Stimulated activated effector memory CD8-positive, alpha-beta T cell treated with anti-CD3 and anti-CD28 coated beads, Interleukin-12 subunit alpha, Interleukin-12 subunit beta, amount 100 ng/mL, for 72 hours (primary cell): ENCODE results near the gene CHKB.
"Not testable (repeated sequence)": the region's sequence is repeated elsewhere in the genome, so short reads cannot be mapped to it uniquely, and the experiment has no call there.

Experiments used
- ATAC-seq: fragments of 150-1000 bp; cut with Tn5 transposase; 2 replicates; pipeline ENCODE4 v1.10.0; 2021
- DNase-seq, 2 donors: peaks; one replicate each; pipeline ENCODE4 v3.0.0; 2021 to 2022; ENCODE audit warnings: low spot score in 2 of 2
- H3K27ac Mint-ChIP-seq: one replicate; pipeline ENCODE4 v1.8.0; 2022; ENCODE audit warnings: mild to moderate bottlenecking, mixed read lengths
- H3K36me3 Mint-ChIP-seq: one replicate; pipeline ENCODE4 v1.8.0; 2022; ENCODE audit warnings: mild to moderate bottlenecking, mixed read lengths
- H3K4me1 Mint-ChIP-seq: one replicate; pipeline ENCODE4 v1.8.0; 2022; ENCODE audit warnings: mixed read lengths
- H3K4me3 Mint-ChIP-seq: one replicate; pipeline ENCODE4 v1.8.0; 2022; ENCODE audit warnings: mild to moderate bottlenecking, mixed read lengths
- H3K9me3 Mint-ChIP-seq: one replicate; pipeline ENCODE4 v1.8.0; 2022; ENCODE audit warnings: mixed read lengths

The CHKB gene

DNA sequence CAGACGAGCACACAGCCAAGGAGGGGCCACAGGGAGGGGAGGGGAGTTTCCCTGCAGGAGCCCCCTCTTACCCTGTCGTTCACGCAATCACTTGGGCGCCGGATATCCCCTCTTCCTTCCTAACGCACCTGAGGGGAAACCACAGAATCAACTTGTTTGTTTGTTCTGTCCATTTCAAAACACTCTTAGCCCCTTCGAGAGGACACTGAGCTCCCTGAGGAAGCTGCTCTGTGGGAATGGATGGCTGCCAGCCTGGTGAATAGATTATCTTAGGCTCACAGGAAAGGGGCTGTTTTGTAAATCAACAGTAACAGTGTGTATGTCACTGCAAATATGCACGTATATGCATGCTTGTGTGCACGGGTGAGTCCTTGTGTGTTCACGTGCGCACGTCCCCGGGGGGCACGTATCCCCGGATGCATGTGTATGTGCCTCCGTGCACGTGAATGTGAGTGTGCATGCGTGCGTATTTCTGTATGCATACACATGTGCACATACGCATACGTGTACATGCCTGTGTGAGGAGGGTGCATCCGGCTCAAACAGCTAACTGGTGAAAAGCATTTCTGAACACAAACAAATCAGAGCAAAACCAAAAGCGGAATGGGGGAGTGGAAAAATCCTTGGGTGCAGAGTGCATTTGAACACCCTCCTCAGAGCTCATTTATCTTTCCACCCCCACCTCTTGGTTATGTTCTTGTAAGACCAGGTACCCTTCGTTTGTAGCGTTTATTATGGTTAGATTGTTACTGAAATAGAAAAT lies 38.1 kb upstream of the CHKB start:
- peak; percentile 45 to 83 for DNase-seq
- peak; percentile 72 for ATAC-seq
- peaks cover 35% of the 10 kb centered on the region for H3K4me1 Mint-ChIP-seq

DNA sequence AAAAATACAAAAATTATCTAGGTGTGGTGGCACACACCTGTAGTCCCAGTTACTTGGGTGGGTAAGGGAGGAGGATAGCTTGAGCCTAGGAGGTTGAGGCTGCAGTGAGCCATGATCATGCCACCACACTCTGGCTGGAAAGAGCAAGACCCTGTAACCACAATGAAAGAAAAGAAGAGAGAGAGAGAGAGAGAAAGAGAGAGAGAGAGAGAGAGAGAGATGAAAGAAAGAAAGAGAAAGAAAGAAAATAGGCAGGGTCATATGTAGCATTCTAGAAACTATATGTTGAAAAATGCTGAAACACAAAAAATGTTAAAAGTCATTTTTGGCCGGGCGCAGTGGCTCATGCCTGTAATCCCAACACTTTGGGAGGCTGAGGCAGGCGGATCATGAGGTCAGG lies 31.6 kb upstream of the CHKB start:
- not testable (repeated sequence) for H3K36me3 Mint-ChIP-seq, DNase-seq, H3K27ac Mint-ChIP-seq, H3K9me3 Mint-ChIP-seq, ATAC-seq, H3K4me3 Mint-ChIP-seq
- H3K4me1 Mint-ChIP-seq, result peaks cover 15% of the 10 kb centered on the region

More for the DNA sequence above, 38.1 kb upstream of the CHKB start:
- H3K36me3 Mint-ChIP-seq, result peaks cover 16% of the 10 kb centered on the region
- peak overlapping the region; percentile 93 for H3K27ac Mint-ChIP-seq
- no peaks in the 10 kb centered on the region for H3K9me3 Mint-ChIP-seq
- peak overlapping the region; percentile 81 for H3K4me3 Mint-ChIP-seq

DNA sequence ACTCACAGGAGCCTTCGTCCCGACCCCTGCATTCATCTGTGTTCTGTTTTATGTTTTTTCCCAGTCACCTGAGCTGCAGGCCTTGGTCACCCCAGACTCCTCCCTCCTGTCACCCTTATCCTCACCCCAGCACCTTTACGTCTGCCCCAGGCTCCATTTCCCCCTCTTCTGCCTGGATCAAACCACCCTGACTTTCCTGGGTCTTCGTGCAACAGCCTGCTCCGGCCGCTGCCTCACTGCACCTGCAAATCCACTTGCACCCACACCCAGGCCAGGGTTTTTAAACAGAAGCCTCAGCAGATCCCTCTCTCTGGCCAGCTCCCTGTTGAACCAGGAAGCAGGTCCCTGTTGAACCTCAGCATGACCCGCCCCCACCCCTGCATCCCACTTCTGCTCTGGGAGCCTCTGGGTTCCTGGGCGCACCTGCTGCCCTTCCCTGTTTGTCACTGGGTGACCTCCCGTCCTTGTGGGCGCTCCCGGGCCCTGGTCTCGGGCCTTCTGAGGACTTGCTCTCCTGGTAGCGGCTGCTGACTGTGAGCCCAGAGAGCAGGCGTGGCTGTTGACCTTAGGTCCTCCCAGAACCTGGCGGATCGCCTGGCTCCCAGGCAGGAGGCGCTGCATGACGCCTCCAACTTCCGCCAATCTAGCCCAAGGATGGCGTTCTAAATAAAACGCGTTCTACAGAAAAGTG lies 30.8 kb upstream of the CHKB start:
- ATAC-seq, result no peak
- Mint-ChIP-seq H3K27ac (peak overlapping the region; percentile 50), H3K9me3 (no peaks in the 10 kb centered on the region), H3K4me3 (no peak overlapping the region), H3K4me1 (peaks cover 15% of the 10 kb centered on the region), H3K36me3 (no peaks in the 10 kb centered on the region)
- no peak for DNase-seq

DNA sequence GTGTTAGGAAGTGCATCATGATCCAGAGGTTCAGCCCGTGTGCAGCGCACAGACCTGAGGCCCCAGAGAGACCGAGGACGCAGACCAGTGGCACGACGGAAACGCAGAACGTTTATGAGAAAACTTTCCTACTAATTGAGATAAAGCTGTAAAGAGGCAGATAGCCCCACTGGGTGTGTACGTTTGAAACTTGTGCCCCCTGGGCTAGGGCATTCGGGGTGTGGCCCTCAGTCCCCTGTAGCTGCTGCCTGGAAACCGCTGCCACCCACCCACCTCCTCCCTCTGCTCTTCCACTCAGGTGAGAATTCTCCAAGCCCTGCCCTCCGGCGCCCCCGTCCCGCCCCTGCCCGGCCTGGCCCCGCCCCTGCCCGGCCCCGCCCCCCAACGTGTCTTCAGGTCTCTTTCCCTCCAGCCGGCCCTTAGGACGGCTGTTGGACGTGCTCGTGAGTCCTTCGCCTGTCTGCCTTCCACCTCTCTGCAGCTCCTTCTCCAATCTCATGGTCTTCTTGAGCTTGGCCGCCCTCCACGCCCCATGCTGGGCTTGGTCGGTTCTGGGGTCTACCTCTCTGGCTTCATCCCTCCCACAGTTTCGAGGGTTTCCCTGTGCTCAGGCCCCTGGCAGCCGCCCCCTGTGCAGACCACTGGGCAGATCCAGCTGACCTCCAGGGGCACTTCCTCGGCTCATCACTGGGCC lies 30.0 kb upstream of the CHKB start:
- Mint-ChIP-seq H3K9me3 (no peaks in the 10 kb centered on the region), H3K4me3 (no peak overlapping the region), H3K27ac (no peak overlapping the region)

DNA sequence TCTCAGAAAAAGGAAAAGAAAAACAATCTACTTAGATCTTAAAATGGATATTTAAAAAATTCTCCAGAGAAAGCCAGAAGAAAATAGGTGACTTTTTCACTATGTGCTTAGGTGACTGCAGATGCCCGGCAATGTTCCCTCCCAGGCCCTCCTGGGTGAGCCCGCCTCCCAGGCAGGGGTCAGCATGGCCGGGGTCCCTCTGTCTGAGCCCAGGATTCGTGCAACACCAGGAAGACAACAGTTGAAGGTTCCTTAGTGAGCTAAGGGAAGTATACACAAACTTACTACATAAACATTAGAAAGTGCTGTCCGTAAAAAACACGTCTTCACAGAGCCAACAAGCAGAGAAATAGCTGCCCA lies 29.5 kb upstream of the CHKB start:
- DNase-seq, result no peak
- no peak overlapping the region for H3K27ac Mint-ChIP-seq
- no peaks in the 10 kb centered on the region for H3K36me3 Mint-ChIP-seq
- no peak overlapping the region for H3K4me3 Mint-ChIP-seq
- H3K4me1 Mint-ChIP-seq, result peaks cover 21% of the 10 kb centered on the region
- ATAC-seq, result no peak
- no peaks in the 10 kb centered on the region for H3K9me3 Mint-ChIP-seq

More for the DNA sequence above, 30.0 kb upstream of the CHKB start:
- DNase-seq (no peak), ATAC-seq (peak; percentile 45)
- no peaks in the 10 kb centered on the region for H3K36me3 Mint-ChIP-seq
- H3K4me1 Mint-ChIP-seq, result peaks cover 16% of the 10 kb centered on the region

DNA sequence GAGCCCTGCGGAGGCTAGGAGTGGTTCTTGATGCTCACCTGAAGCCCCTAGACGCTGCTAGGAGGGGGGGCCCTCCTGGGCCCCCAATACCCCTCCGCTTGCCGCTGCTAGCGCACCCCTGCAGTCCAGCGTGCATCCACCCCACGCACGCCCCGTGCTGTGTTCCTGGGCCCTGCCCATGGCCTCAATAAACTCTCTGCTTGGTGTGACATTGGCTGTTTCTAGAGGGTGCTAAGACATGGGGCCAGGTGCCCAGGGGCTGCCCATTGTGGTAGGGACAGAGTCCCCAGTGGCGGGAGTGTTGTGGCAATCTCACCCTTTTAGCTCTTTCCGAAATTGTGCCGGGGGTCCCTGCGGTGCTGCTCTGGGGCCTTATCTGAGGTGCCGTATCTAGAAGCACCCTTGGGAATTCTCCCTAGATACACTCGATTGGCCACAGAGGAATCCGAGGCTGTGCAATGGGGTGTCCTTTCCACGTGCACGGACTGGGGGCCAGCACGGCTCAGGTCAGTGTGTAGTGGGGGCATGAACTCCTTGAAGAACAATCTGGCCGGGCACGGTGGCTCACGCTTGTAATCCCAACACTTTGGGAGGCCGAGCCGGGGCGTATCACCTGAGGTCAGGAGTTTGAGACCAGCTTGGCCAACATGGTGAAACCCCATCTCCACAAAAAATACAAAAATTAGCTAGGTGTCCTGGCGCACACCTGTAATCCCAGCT lies 28.9 kb upstream of the CHKB start:
- H3K27ac Mint-ChIP-seq, result no peak overlapping the region
- ATAC-seq, result no peak
- no peak for DNase-seq
- peaks cover 21% of the 10 kb centered on the region for H3K4me1 Mint-ChIP-seq
- no peaks in the 10 kb centered on the region for H3K9me3 Mint-ChIP-seq
- no peaks in the 10 kb centered on the region for H3K36me3 Mint-ChIP-seq
- H3K4me3 Mint-ChIP-seq, result no peak overlapping the region

DNA sequence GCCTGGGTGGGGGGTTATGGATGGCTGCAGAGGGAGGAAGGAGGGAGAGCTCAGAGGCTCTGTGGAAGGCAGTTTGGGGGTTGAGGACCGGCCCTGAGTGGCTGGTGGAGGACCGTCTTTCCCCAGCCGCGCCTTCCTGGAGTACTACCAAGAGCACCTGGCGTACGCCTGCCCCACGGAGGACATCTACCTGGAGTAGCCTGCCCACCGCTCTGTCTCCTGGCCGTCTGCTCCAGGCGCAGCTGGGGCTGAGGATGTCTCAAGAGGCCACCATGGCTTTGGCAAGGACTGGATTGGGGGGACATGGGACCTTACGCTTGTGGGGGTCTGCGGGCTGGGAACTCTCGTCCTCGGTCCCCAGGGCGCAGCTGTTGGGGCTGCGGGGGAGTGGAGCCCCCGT lies 27.9 kb upstream of the CHKB start:
- no peaks in the 10 kb centered on the region for H3K36me3 Mint-ChIP-seq
- H3K9me3 Mint-ChIP-seq, result no peaks in the 10 kb centered on the region
- no peak overlapping the region for H3K4me3 Mint-ChIP-seq
- DNase-seq (no peak), ATAC-seq (no peak)
- H3K27ac Mint-ChIP-seq, result no peak overlapping the region
- peaks cover 21% of the 10 kb centered on the region for H3K4me1 Mint-ChIP-seq

DNA sequence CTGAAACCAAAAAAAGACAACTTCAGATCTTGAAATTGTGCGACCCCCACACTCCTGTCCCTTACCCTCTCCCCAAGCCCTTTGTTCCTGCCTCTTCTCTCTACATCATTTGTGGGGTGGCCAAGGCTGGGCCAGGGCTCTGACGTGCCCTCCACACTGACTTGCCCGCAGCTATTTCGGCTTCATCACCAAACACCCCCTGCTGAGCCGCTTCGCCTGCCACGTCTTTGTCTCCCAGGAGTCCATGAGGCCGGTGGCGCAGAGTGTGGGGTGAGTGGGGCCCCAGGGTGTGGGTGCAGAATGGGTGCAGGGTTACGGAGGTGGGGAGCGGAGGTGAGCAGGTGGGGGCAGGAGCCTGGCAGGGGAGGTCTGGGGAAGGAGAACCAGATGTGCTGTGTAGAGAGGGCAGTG lies 27.4 kb upstream of the CHKB start:
- H3K4me3 Mint-ChIP-seq, result no peak overlapping the region
- H3K36me3 Mint-ChIP-seq, result no peaks in the 10 kb centered on the region
- H3K27ac Mint-ChIP-seq, result no peak overlapping the region
- no peak for DNase-seq
- no peak for ATAC-seq
- H3K9me3 Mint-ChIP-seq, result no peaks in the 10 kb centered on the region
- peaks cover 21% of the 10 kb centered on the region for H3K4me1 Mint-ChIP-seq

DNA sequence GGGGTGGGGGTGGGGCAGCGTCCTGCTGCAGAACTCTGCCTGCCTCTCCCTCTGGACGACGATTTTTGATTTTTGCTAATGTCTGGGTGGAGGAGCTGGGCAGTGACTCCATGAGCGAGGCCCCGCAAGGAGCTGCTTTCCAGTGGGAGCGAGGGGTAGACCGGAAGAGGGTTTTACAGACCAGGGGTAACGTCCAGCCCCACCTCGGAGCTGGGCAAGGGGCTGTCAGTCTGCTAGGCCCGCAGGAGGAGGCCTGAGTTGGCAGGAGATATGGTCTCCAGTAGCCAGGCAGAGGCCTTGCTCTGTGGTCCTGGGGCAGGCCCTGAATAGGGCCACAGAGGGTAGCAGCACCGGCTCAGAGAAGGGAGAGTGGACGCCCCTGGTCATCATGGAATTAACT lies 26.9 kb upstream of the CHKB start:
- no peaks in the 10 kb centered on the region for H3K36me3 Mint-ChIP-seq
- H3K27ac Mint-ChIP-seq, result no peak overlapping the region
- ATAC-seq, result no peak
- H3K4me1 Mint-ChIP-seq, result peaks cover 21% of the 10 kb centered on the region
- no peaks in the 10 kb centered on the region for H3K9me3 Mint-ChIP-seq
- no peak for DNase-seq
- H3K4me3 Mint-ChIP-seq, result no peak overlapping the region

DNA sequence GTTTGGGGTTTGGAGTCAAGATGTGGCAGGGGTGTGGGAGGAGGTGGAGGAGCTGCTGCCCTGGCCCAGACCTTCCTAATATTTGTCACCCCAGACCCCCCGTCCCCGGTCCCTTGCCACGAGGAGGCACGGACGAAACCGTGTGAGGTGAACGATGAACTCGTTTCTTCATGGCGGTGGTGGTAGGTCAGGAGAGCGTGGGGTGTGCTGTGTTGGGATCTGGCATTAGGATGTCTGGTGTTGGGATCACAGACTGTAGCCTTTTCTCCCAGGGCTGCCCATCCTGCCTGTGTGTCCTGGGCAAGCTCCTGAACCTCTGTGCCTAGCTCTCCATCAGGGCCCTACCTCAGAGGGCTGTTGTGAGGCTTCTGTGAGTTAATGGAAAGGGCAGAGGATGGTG lies 26.3 kb upstream of the CHKB start:
- DNase-seq (no peak), ATAC-seq (no peak)
- Mint-ChIP-seq H3K27ac (no peak overlapping the region), H3K9me3 (no peaks in the 10 kb centered on the region), H3K4me1 (peaks cover 21% of the 10 kb centered on the region), H3K36me3 (no peaks in the 10 kb centered on the region), H3K4me3 (no peak overlapping the region)

DNA sequence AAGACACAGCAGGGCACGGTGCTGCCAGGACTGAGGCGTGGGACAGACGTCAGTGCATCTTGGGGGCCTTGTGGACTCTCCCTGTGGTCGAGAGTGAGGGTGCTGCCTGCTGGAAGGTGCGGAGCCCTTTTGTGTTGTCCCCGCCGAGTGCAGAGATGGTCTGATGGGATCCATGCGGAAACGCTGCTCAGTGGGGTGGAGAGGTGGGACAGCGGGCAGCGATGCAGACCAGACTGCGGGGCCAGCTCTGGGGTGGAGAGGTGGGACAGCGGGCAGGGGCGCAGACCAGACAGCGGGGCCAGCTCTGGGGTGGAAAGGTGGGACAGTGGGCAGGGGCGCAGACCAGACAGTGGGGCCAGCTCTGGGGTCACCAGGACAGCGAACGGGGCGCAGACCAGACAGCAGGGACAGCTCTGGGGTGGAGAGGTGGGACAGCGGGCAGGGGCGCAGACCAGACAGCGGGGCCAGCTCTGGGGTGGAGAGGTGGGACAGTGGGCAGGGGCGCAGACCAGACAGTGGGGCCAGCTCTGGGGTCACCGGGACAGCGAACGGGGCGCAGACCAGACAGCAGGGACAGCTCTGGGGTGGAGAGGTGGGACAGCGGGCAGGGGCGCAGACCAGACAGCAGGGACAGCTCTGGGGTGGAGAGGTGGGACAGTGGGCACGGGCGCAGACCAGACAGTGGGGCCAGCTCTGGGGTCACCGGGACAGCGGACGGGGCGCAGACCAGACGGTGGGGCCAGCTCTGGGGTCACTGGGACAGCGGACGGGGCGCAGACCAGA lies 25.6 kb upstream of the CHKB start:
- H3K4me3 Mint-ChIP-seq, H3K27ac Mint-ChIP-seq, H3K36me3 Mint-ChIP-seq, H3K9me3 Mint-ChIP-seq, DNase-seq, ATAC-seq: not testable (repeated sequence)
- peaks cover 18% of the 10 kb centered on the region for H3K4me1 Mint-ChIP-seq

DNA sequence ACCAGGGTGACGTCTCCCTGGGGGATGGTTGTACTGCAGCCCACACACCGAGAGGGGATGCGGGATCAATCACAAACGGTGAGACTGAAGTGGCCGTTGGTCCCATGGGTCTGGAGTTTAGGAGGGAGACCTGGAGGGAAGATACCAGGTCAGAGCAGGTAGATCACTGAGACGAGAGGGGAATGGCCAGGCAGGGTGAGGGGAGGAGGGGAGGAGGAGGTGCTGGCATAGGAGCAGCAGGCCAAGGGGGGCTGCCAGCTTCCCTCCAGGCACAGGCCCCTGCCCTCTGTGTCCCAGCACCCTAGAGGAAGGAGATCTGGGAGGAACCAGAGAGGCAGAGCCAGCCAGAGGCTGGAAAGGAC lies 25.0 kb upstream of the CHKB start:
- no peaks in the 10 kb centered on the region for H3K36me3 Mint-ChIP-seq
- no peaks in the 10 kb centered on the region for H3K9me3 Mint-ChIP-seq
- no peak for ATAC-seq
- no peak overlapping the region for H3K27ac Mint-ChIP-seq
- no peak overlapping the region for H3K4me3 Mint-ChIP-seq
- peaks cover 12% of the 10 kb centered on the region for H3K4me1 Mint-ChIP-seq
- no peak for DNase-seq

DNA sequence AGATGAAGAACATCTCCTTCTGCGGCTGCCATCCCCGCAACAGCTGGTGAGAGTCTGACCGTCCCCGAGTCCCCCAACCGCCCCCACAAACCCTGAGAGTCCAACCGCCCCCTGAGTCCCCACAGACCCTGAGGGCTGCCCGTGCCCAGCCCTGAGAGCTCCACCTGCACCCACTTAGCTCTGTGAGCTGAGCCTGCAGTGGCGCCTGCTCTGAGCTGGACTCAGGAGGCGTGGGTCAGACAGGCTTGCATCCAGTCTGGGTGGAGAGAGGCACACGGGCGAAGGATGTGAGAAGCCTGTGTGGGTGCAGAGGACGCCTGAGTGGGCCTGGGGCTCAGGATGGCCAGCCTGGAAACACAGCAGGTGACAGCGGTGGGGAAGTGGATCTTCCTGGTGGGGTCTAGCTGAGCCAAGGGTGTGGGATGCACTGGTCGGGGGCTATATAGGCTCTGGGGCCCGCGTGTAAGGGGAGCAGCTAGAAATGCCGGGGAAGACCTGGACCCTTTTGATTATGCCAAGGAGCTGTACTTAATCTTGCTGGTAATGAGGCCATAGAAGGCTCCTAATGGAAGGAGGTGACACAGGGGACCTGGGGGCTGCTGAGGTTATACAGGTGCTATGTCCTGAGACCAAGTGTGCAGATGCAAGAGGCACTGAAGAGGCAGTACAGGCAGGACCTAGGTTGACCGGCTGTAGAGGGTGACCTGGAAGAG lies 24.5 kb upstream of the CHKB start:
- H3K9me3 Mint-ChIP-seq, result no peaks in the 10 kb centered on the region
- no peak overlapping the region for H3K4me3 Mint-ChIP-seq
- DNase-seq, result no peak
- H3K4me1 Mint-ChIP-seq, result peaks cover 10% of the 10 kb centered on the region
- ATAC-seq, result no peak
- H3K36me3 Mint-ChIP-seq, result no peaks in the 10 kb centered on the region
- H3K27ac Mint-ChIP-seq, result no peak overlapping the region

DNA sequence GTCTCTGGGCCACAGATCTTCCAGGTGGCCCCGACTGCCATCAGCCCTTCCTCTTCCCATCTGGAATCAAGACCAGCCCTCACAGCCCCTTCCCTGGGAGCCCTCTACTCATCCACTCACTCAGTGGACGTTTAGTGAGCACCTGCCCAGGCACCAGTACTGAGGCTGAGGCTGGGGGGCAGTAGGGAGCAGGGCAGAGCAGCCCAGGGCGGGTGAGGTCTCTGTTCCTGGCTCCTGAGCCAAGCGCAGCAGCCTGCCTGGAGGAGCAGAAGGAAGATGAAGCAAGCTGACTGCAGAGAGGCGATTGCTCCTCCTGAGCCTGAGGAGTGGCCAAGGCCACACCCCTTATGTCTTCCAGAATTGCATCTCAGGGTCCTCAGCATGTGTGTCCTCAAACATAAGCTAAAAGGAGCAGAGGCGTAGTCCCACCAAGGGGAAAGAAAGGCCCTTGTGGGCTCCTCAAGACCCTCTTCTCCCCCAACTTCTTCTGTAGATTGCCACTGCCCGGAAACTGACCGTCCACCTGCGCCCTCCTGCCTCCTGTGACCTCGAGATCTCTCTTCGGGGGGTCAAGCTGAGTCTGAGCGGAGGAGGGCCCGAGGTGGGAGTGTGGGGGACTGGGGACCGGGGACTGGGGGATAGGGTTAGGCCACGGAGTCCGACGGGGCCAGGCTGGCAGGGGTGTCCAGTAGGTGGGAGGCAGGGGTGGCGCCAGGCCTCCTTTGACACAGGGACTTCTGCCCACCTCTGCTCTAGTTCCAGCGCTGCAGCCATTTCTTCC lies 23.7 kb upstream of the CHKB start:
- H3K36me3 Mint-ChIP-seq, result no peaks in the 10 kb centered on the region
- DNase-seq (no peak), ATAC-seq (no peak)
- peaks cover 16% of the 10 kb centered on the region for H3K4me1 Mint-ChIP-seq
- no peak overlapping the region for H3K27ac Mint-ChIP-seq
- H3K9me3 Mint-ChIP-seq, result no peaks in the 10 kb centered on the region
- H3K4me3 Mint-ChIP-seq, result no peak overlapping the region
